IMR-90 (cell line): ENCODE measurements around the gene ACBD3. TPM values are rescaled to one million over a fixed set of nuclear protein-coding genes. Genes with fewer than 3 reads are reported as not detected.

ENCODE experiments used
- ATAC-seq: fragments of 200-7000 bp; cut with Tn5 transposase; 2 replicates; pipeline ENCODE4 v1.9.1; 2020; ENCODE audit warnings: low read depth, mild to moderate bottlenecking, moderate library complexity
- BruUV-seq: library from RNA; stranded (reverse); fragments of 400-500 nt; replicated peaks from 2 replicates; lab custom pipeline; 2021; lab: Mats Ljungman, UMichigan
- CTCF ChIA-PET: fragments of 300-600 bp; formaldehyde crosslinking; extraction: SDS; loops from one replicate; lab custom pipeline; 2021; ENCODE audit warnings: antibody characterized with exemption; lab: Yijun Ruan, JAX
- POLR2A ChIA-PET: fragments of 300-600 bp; sonication (Branson Sonifier 250); formaldehyde crosslinking; loops from one replicate; lab custom pipeline; 2022; ENCODE audit warnings: antibody characterized with exemption; ENCODE audit not compliant: unreplicated experiment; lab: Charles Lee
- DNase-seq: peaks from one replicate; pipeline ENCODE4 v3.0.0; 2013
- H2AFZ ChIP-seq: replicated peaks from 2 replicates; pipeline ENCODE3; 2013; ENCODE audit warnings: low read length, mild to moderate bottlenecking; ENCODE audit not compliant: poor library complexity
- H2AK5ac ChIP-seq: 2 replicates; pipeline ENCODE4 v1.6.1; 2013; ENCODE audit warnings: low read depth, low read length, inconsistent platforms
- H2AK9ac ChIP-seq: replicated peaks from 2 replicates; pipeline ENCODE3; 2013; ENCODE audit warnings: mild to moderate bottlenecking, low read depth, low read length, moderate library complexity; ENCODE audit not compliant: poor library complexity
- H2BK120ac ChIP-seq: 2 replicates; pipeline ENCODE4 v1.6.1; 2013; ENCODE audit warnings: low read depth, low read length, inconsistent platforms
- H2BK15ac ChIP-seq: 3 replicates; pipeline ENCODE4 v1.6.1; 2013; ENCODE audit warnings: low read depth, low read length, inconsistent platforms
- H2BK20ac ChIP-seq: 2 replicates; pipeline ENCODE4 v1.6.1; 2013; ENCODE audit warnings: low read depth, mild to moderate bottlenecking, inconsistent platforms, low read length, moderate library complexity
- H2BK5ac ChIP-seq: 2 replicates; pipeline ENCODE4 v1.6.1; 2013; ENCODE audit warnings: mild to moderate bottlenecking, low read depth, low read length, inconsistent platforms; ENCODE audit not compliant: poor library complexity, severe bottlenecking
- H3K14ac ChIP-seq: replicated peaks from 2 replicates; pipeline ENCODE4 v1.6.1; 2013; ENCODE audit warnings: low read depth, low read length, inconsistent platforms
- H3K18ac ChIP-seq: 2 replicates; pipeline ENCODE4 v1.6.1; 2013; ENCODE audit warnings: low read depth, low read length, control low read depth
- H3K23ac ChIP-seq: 2 replicates; pipeline ENCODE4 v1.6.1; 2013; ENCODE audit warnings: low read depth, low read length, inconsistent platforms
- H3K27ac ChIP-seq: 2 replicates; pipeline ENCODE4 v1.5.1; 2013; ENCODE audit warnings: mild to moderate bottlenecking, control low read depth, low read length; ENCODE audit not compliant: insufficient read depth
- H3K27me3 ChIP-seq: 2 replicates; pipeline ENCODE4 v1.6.1; 2013; ENCODE audit warnings: low read length; ENCODE audit not compliant: control insufficient read depth, insufficient read depth
- H3K36me3 ChIP-seq: 2 replicates; pipeline ENCODE4 v1.6.1; 2013; ENCODE audit warnings: low read length, mixed read lengths; ENCODE audit not compliant: control insufficient read depth, insufficient read depth
- H3K4ac ChIP-seq: 2 replicates; pipeline ENCODE4 v1.6.1; 2013; ENCODE audit warnings: low read depth, low read length, inconsistent platforms
- H3K4me1 ChIP-seq: 2 replicates; pipeline ENCODE4 v1.6.1; 2013; ENCODE audit warnings: low read length, mixed read lengths; ENCODE audit not compliant: control insufficient read depth, insufficient read depth
- H3K4me2 ChIP-seq: 2 replicates; pipeline ENCODE4 v1.6.1; 2013; ENCODE audit warnings: low read depth, mild to moderate bottlenecking, control low read depth, low read length, moderate library complexity
- H3K4me3 ChIP-seq: 2 replicates; pipeline ENCODE4 v1.5.1; 2013; ENCODE audit warnings: low read depth, mild to moderate bottlenecking, control low read depth, low read length, moderate library complexity; ENCODE audit not compliant: insufficient read depth
- H3K56ac ChIP-seq: 2 replicates; pipeline ENCODE4 v1.6.1; 2013; ENCODE audit warnings: low read length, inconsistent platforms; ENCODE audit not compliant: insufficient read depth; ENCODE audit errors: extremely low read depth
- H3K79me1 ChIP-seq, 2 experiments: 2 replicates each; pipeline ENCODE4 v1.6.1; 2013; ENCODE audit warnings: low read length in 2 of 2, inconsistent platforms in 1 of 2, low read depth in 1 of 2
- H3K9ac ChIP-seq: 2 replicates; pipeline ENCODE4 v1.6.1; 2013; ENCODE audit warnings: low read depth, low read length, control low read depth
- H3K9me1 ChIP-seq: 2 replicates; pipeline ENCODE4 v1.6.1; 2013; ENCODE audit warnings: low read length, inconsistent platforms; ENCODE audit not compliant: insufficient read depth
- H3K9me3 ChIP-seq: 2 replicates; pipeline ENCODE4 v1.6.1; 2013; ENCODE audit warnings: low read length; ENCODE audit not compliant: control insufficient read depth, insufficient read depth
- H4K20me1 ChIP-seq: 2 replicates; pipeline ENCODE4 v1.6.1; 2013; ENCODE audit warnings: low read length, inconsistent platforms; ENCODE audit not compliant: insufficient read depth
- H4K5ac ChIP-seq: 2 replicates; pipeline ENCODE4 v1.6.1; 2013; ENCODE audit warnings: mild to moderate bottlenecking, low read depth, low read length, control low read depth
- H4K8ac ChIP-seq, 2 experiments: 2 replicates each; pipeline ENCODE4 v1.6.1; 2013; ENCODE audit warnings: low read depth in 2 of 2, low read length in 2 of 2, control low read depth in 1 of 2, inconsistent platforms in 1 of 2
- H4K91ac ChIP-seq: 2 replicates; pipeline ENCODE4 v1.6.1; 2013; ENCODE audit warnings: low read depth, low read length, inconsistent platforms; ENCODE audit not compliant: insufficient read depth
- CHD1 ChIP-seq: IDR thresholded peaks from 2 replicates; pipeline ENCODE4 v1.6.1; 2012; ENCODE audit warnings: low read depth, low read length, improper control_type of control experiment
- MAFK ChIP-seq: IDR thresholded peaks from 2 replicates; pipeline ENCODE4 v1.6.1; 2012; ENCODE audit warnings: low read depth, low read length, improper control_type of control experiment
- MAZ ChIP-seq: IDR thresholded peaks from 2 replicates; pipeline ENCODE4 v1.6.1; 2012; ENCODE audit warnings: low read depth, mild to moderate bottlenecking, low read length, improper control_type of control experiment, moderate library complexity, borderline replicate concordance
- NFE2L2 ChIP-seq: fragments of 150-350 bp; IDR thresholded peaks from 2 replicates; pipeline ENCODE4 v1.6.1; 2016; ENCODE audit warnings: low read depth, mild to moderate bottlenecking, low read length
- POLR2A ChIP-seq: IDR thresholded peaks from 2 replicates; pipeline ENCODE4 v1.6.1; 2012; ENCODE audit warnings: mild to moderate bottlenecking, low read depth, low read length
- RCOR1 ChIP-seq: IDR thresholded peaks from 2 replicates; pipeline ENCODE4 v1.6.1; 2012; ENCODE audit warnings: mild to moderate bottlenecking, low read length, improper control_type of control experiment; ENCODE audit not compliant: insufficient replicate concordance
- WGBS, 2 experiments: methylation state at CpG; one replicate each; pipeline versions ENCODE4 v1.1.5 to v1.1.7; 2013; ENCODE audit warnings: missing lambda C conversion rate in 2 of 2; ENCODE audit not compliant: insufficient read length in 1 of 2; ENCODE audit errors: extremely low coverage in 2 of 2; 5-methylcytosine and 5-hydroxymethylcytosine counted together
- dilution Hi-C: fragments of 300-500 bp; cut with HindIII; formaldehyde crosslinking; loops from one replicate; pipeline ENCODE4 v1.14.3; 2018; ENCODE audit warnings: low sequenced_read_pairs; ENCODE audit not compliant: unreplicated experiment
- in situ Hi-C: fragments of 300-500 bp; cut with MboI; formaldehyde crosslinking; loops from 3 replicates; pipeline ENCODE4 v1.14.3; 2019; ENCODE audit warnings: low sequenced_read_pairs, inconsistent platforms, mixed read lengths
- intact Hi-C: fragments of 100-400 bp; cut with micrococcal nuclease; formaldehyde crosslinking; loops from 2 replicates; pipeline ENCODE4 v1.10.0; 2022
- polyA plus RNA-seq, 3 experiments: library from polyadenylated mRNA; depleted of rRNA; stranded (reverse); fragments of >200 nt; gene quantifications; 2 replicates each; pipeline ENCODE4 v1.2.3, GENCODE V29; 2012; ENCODE audit warnings: low replicate concordance in 1 of 3
- total RNA-seq: library from RNA; depleted of rRNA; stranded (reverse); fragments of >200 nt; gene quantifications from 2 replicates; pipeline ENCODE4 v1.2.3, GENCODE V29; 2012
- TF ChIP-seq, protein P1 (sequence below): fragments of 150-350 bp; IDR thresholded peaks from 2 replicates; pipeline ENCODE4 v1.6.1; 2016; ENCODE audit warnings: low read depth, mild to moderate bottlenecking, low read length, moderate library complexity, borderline replicate concordance

The ACBD3 gene
- total and polyA plus RNA-seq, 2 of the 4 experiments (the other 2 are of a cell fraction): 30.3 to 59.7 TPM

- H3K4me2 ChIP-seq: no peak overlapping the region
- 92% methylated on average over 2 of the region's 9 CpGs; no CpG with 5 or more reads in 1 of the 2 experiments for WGBS, 2 experiments
- H3K79me1 ChIP-seq: peaks cover 13 to 47% of the 10 kb centered on the region in 2 experiments; a peak in 3 of 4 replicates
- H3K36me3 ChIP-seq: peaks cover 25% of the 10 kb centered on the region
- no peak overlapping the region for H3K56ac ChIP-seq
- POLR2A ChIA-PET: no interaction called here
- H2AFZ ChIP-seq: no peak overlapping the region
- no peak overlapping the region for H3K23ac ChIP-seq
- H3K14ac ChIP-seq: no peak overlapping the region
- intact Hi-C loops (no loop called here), dilution Hi-C loops (no loop called here), in situ Hi-C loops (no loop called here)
- H4K20me1 ChIP-seq: peaks cover 52% of the 10 kb centered on the region
- DNase-seq (no peak), ATAC-seq (no peak)
- no peak overlapping the region for H3K27ac ChIP-seq
- no peak overlapping the region for H3K4ac ChIP-seq
- H2BK15ac ChIP-seq: no peak overlapping the region
- H3K9ac ChIP-seq: no peak overlapping the region
- CTCF ChIA-PET: interaction anchor here (0.7 kb wide), 1 partner anchor 29 kb away, joined by 3 read pairs; no protein-coding TSS in a partner anchor
- peaks cover 2% of the 10 kb centered on the region; the same call in 1 of the 2 replicates for H3K9me1 ChIP-seq
- H2BK5ac ChIP-seq: no peak overlapping the region
- no peak overlapping the region for H3K18ac ChIP-seq
- no peak overlapping the region for H3K4me3 ChIP-seq
- H3K27me3 ChIP-seq: no peaks in the 10 kb centered on the region
- no peaks in the 10 kb centered on the region for H3K4me1 ChIP-seq
- no peaks in the 10 kb centered on the region for H3K9me3 ChIP-seq
- no peak overlapping the region for H4K5ac ChIP-seq
- no peak overlapping the region for H2AK5ac ChIP-seq
- no TSS peak for BruUV-seq
- H2BK20ac ChIP-seq: no peak overlapping the region
- H4K8ac ChIP-seq: no peak overlapping the region
- no peak for TF ChIP-seq MAZ
- TF ChIP-seq NFE2L2: no peak
- no peak for TF ChIP-seq MAFK
- no peak for TF ChIP-seq CHD1
- TF ChIP-seq, protein P1, sequence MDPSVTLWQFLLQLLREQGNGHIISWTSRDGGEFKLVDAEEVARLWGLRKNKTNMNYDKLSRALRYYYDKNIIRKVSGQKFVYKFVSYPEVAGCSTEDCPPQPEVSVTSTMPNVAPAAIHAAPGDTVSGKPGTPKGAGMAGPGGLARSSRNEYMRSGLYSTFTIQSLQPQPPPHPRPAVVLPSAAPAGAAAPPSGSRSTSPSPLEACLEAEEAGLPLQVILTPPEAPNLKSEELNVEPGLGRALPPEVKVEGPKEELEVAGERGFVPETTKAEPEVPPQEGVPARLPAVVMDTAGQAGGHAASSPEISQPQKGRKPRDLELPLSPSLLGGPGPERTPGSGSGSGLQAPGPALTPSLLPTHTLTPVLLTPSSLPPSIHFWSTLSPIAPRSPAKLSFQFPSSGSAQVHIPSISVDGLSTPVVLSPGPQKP: no peak
- TF ChIP-seq RCOR1: no peak
- TF ChIP-seq POLR2A: no peak
- no peak overlapping the region for H4K91ac ChIP-seq
- H2AK9ac ChIP-seq: no peak overlapping the region
- H2BK120ac ChIP-seq: no peak overlapping the region
Measured at GRCh38 chr1:226166341-226166740, 20.2 kb downstream of the ACBD3 start.
